SU-DHL-6 (cell line): ENCODE results near the gene NTRK3.

ENCODE experiments used
- H2AFZ ChIP-seq: fragments of 200-600 bp; sonication (generic); 2 replicates; pipeline ENCODE4 v1.6.1; 2014; ENCODE audit warnings: low read depth, mild to moderate bottlenecking, moderate library complexity, mixed read lengths, antibody characterized with exemption, low read length; ENCODE audit not compliant: severe bottlenecking
- H3F3A ChIP-seq: fragments of 200-600 bp; shearing (Covaris generic); 2 replicates; pipeline ENCODE4 v1.6.0; 2016; ENCODE audit warnings: antibody characterized with exemption, mild to moderate bottlenecking; ENCODE audit not compliant: insufficient read depth
- H3K27ac ChIP-seq: fragments of 200-600 bp; sonication (generic); 2 replicates; pipeline ENCODE4 v1.5.1; 2016; ENCODE audit warnings: low read depth, mild to moderate bottlenecking, low read length, moderate library complexity, mixed read lengths
- H3K27me3 ChIP-seq: fragments of 200-600 bp; sonication (generic), shearing (Covaris generic); 2 replicates; pipeline ENCODE4 v1.6.0; 2014; ENCODE audit warnings: mild to moderate bottlenecking, low read length
- H3K36me3 ChIP-seq: fragments of 200-600 bp; sonication (generic); 2 replicates; pipeline ENCODE4 v1.6.1; 2014; ENCODE audit warnings: mild to moderate bottlenecking, low read length, mixed read lengths
- H3K4me2 ChIP-seq: fragments of 300-600, 200-600 bp; shearing (Covaris generic), sonication (generic); 2 replicates; pipeline ENCODE4 v1.6.0; 2014; ENCODE audit warnings: low read length, low read depth, mild to moderate bottlenecking; ENCODE audit not compliant: poor library complexity, severe bottlenecking
- H3K4me3 ChIP-seq: fragments of 200-600 bp; sonication (generic); 2 replicates; pipeline ENCODE4 v1.5.1; 2014; ENCODE audit warnings: antibody characterized with exemption, low read length, mild to moderate bottlenecking, mixed read lengths; ENCODE audit not compliant: insufficient read depth, poor library complexity, severe bottlenecking
- H3K79me2 ChIP-seq: fragments of 200-600 bp; sonication (generic); 2 replicates; pipeline ENCODE4 v1.6.1; 2014; ENCODE audit warnings: mild to moderate bottlenecking, low read length, moderate library complexity; ENCODE audit not compliant: insufficient read depth
- H3K9ac ChIP-seq: fragments of 200-600 bp; sonication (generic); 2 replicates; pipeline ENCODE4 v1.7.0; 2014; ENCODE audit warnings: mild to moderate bottlenecking, low read length
- H3K9me2 ChIP-seq: fragments of 200-600 bp; sonication (generic); replicated peaks from 2 replicates; pipeline ENCODE4 v1.6.1; 2014; ENCODE audit warnings: low read length; ENCODE audit not compliant: insufficient read depth
- H3K9me3 ChIP-seq: fragments of 200-600 bp; sonication (generic); 2 replicates; pipeline ENCODE4 v1.6.1; 2014; ENCODE audit warnings: low read length, mixed read lengths; ENCODE audit not compliant: insufficient read depth
- H4K20me1 ChIP-seq: fragments of 200-600 bp; sonication (generic); 2 replicates; pipeline ENCODE4 v1.6.1; 2014; ENCODE audit warnings: low read depth, mild to moderate bottlenecking, antibody characterized with exemption, low read length, moderate library complexity, mixed read lengths
- CTCF ChIP-seq: fragments of 200-600 bp; sonication (generic); IDR thresholded peaks from one replicate; pipeline ENCODE4 v1.5.1; 2017; ENCODE audit warnings: antibody characterized with exemption, mild to moderate bottlenecking, low read length, moderate library complexity; ENCODE audit not compliant: insufficient read depth, poor library complexity, severe bottlenecking
- EZH2phosphoT487 ChIP-seq: fragments of 200-600 bp; sonication (generic), shearing (Covaris generic); conservative IDR thresholded peaks from 2 replicates; pipeline ENCODE4 v1.6.1; 2018; ENCODE audit warnings: mild to moderate bottlenecking, antibody characterized with exemption, low read length, moderate library complexity, mixed read lengths

NTRK3 gene

GRCh38 chr15:87858651-87859050 lies 397.9 kb downstream of the NTRK3 start:
- no peaks in the 10 kb centered on the region for H3K79me2 ChIP-seq
- H3K9me3 ChIP-seq, result no peaks in the 10 kb centered on the region

GRCh38 chr15:87851497-87851896 lies 405.0 kb downstream of the NTRK3 start:
- H3K36me3 ChIP-seq, result no peaks in the 10 kb centered on the region
- H3K4me3 ChIP-seq, result no peak overlapping the region
- H3K9me2 ChIP-seq, result no peaks in the 10 kb centered on the region
- no peak overlapping the region for H2AFZ ChIP-seq
- H3K4me2 ChIP-seq, result no peak overlapping the region
- H3K9me3 ChIP-seq, result no peaks in the 10 kb centered on the region
- no peaks in the 10 kb centered on the region for H3K79me2 ChIP-seq
- TF ChIP-seq CTCF (no peak), EZH2phosphoT487 (no peak)
- no peak overlapping the region for H3K27ac ChIP-seq
- no peaks in the 10 kb centered on the region for H3F3A ChIP-seq
- no peaks in the 10 kb centered on the region for H3K27me3 ChIP-seq
- no peak overlapping the region for H3K9ac ChIP-seq
- no peaks in the 10 kb centered on the region for H4K20me1 ChIP-seq

More at GRCh38 chr15:87858651-87859050, 397.9 kb downstream of the NTRK3 start:
- Histone ChIP-seq H3K4me2 (no peak overlapping the region), H2AFZ (no peak overlapping the region), H3K36me3 (no peaks in the 10 kb centered on the region), H3K4me3 (no peak overlapping the region), H3K27me3 (no peaks in the 10 kb centered on the region), H3K9ac (no peak overlapping the region), H3K9me2 (no peaks in the 10 kb centered on the region), H3K27ac (no peak overlapping the region), H3F3A (no peaks in the 10 kb centered on the region), H4K20me1 (no peaks in the 10 kb centered on the region)
- TF ChIP-seq CTCF, result no peak
- no peak for TF ChIP-seq EZH2phosphoT487

- Histone ChIP-seq H3K9ac (no peak overlapping the region), H2AFZ (no peak overlapping the region), H3K4me2 (no peak overlapping the region), H3K27ac (no peak overlapping the region), H3K27me3 (no peaks in the 10 kb centered on the region), H3K9me3 (no peaks in the 10 kb centered on the region), H3K79me2 (no peaks in the 10 kb centered on the region), H3F3A (no peaks in the 10 kb centered on the region), H3K36me3 (no peaks in the 10 kb centered on the region), H4K20me1 (no peaks in the 10 kb centered on the region), H3K9me2 (no peaks in the 10 kb centered on the region), H3K4me3 (no peak overlapping the region)
- TF ChIP-seq EZH2phosphoT487, result no peak
- no peak for TF ChIP-seq CTCF
Observed at GRCh38 chr15:87850916-87851315, 405.6 kb downstream of the NTRK3 start.
